ENCODE measurements around the gene MACF1.

MACF1 gene

DNA sequence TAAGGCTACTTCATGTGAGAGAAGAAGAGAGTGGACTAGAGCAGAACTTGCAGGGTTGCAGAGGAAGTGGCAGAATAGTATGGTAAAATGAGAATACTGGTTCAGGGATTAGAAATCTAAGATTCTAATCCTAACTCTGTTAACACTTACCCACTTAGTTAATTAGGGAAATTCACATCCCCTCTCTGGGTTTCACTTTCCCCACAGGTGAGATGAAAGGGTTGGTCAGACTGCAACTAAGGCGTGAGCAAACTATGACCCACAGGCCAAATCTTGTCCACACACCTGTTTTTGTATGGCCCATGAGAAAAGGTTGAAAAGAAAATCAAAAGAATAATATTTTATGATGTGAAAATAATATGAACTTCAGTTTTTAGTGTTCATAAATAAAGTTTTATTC, 117.5 kb downstream of the MACF1 start:
- no peak for DNase-seq (ENCODE audit: low spot score)
- TF ChIP-seq, protein P1, sequence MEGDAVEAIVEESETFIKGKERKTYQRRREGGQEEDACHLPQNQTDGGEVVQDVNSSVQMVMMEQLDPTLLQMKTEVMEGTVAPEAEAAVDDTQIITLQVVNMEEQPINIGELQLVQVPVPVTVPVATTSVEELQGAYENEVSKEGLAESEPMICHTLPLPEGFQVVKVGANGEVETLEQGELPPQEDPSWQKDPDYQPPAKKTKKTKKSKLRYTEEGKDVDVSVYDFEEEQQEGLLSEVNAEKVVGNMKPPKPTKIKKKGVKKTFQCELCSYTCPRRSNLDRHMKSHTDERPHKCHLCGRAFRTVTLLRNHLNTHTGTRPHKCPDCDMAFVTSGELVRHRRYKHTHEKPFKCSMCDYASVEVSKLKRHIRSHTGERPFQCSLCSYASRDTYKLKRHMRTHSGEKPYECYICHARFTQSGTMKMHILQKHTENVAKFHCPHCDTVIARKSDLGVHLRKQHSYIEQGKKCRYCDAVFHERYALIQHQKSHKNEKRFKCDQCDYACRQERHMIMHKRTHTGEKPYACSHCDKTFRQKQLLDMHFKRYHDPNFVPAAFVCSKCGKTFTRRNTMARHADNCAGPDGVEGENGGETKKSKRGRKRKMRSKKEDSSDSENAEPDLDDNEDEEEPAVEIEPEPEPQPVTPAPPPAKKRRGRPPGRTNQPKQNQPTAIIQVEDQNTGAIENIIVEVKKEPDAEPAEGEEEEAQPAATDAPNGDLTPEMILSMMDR (IDR thresholded peaks at IDR 0.05; ENCODE audit: borderline replicate concordance, control extremely low read depth, extremely low read depth, insufficient read depth, missing control alignments): no peak

DNA sequence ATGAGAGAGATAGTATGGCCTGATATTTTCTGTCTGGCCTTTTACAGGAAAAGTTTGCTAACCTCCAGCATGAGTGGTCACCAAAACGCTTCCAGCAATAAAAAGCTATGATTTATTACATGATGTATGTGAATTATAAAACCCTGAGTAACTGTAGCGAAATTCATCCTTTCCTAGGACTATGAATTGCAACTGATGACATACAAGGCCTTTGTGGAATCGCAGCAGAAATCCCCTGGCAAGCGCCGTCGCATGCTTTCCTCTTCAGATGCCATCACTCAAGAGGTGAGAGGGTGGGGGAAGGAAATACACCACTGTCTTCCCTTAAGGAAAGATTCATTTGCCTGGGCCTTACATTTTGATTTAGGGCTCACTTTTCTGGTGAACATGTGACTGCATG, 117.9 kb downstream of the MACF1 start:
- TF ChIP-seq, protein P1 (IDR thresholded peaks at IDR 0.05; ENCODE audit: borderline replicate concordance, control extremely low read depth, extremely low read depth, insufficient read depth, missing control alignments): no peak
- DNase-seq (ENCODE audit: low spot score): no peak
- in situ Hi-C loops (cut with MboI; ENCODE audit: low sequenced_read_pairs, unreplicated experiment): no loop called here

More for the DNA sequence above, 117.5 kb downstream of the MACF1 start:
- in situ Hi-C loops (cut with MboI; ENCODE audit: low sequenced_read_pairs, unreplicated experiment): no loop called here

DNA sequence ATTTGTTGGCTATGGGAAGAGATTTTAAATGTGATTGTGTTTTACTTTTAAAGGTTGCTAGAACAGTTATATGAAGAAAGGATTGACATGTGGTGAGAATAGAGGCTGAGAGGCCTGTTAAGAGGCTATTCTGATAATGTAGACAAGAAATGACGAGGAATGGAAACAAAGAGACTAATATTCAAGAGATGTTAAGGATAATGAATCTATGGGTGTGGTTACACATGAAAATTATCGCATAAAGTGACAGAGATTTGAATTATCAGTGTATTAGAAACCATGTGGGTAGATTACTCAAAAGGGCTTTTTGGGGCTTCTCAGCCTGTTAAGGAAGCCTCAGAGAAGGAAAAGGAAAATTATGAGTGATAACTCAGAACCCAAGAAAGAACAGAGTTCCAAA, 120.4 kb downstream of the MACF1 start:
- TF ChIP-seq, protein P1 (IDR thresholded peaks at IDR 0.05; ENCODE audit: borderline replicate concordance, control extremely low read depth, extremely low read depth, insufficient read depth, missing control alignments): no peak
- DNase-seq (ENCODE audit: low spot score): no peak
- in situ Hi-C loops (cut with MboI; ENCODE audit: low sequenced_read_pairs, unreplicated experiment): no loop called here

DNA sequence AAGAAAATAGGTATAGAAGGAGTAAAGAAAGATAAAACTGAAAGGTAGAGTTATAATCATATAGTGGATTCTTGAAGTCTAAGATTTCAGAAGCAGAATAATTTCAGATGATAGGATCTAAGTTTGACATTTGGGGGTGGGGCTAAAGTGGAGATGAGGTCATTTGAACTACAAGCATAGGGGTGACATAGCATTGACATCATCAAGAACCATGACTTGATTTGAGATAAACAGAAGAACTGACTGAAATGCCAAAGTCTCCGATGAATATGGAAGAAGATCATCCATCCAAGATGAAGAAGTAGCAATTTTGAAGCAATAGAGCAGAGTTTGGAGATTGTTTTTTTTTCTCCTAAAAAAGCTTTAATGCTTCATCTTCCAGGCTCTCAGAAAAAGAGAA, 122.3 kb downstream of the MACF1 start:
- TF ChIP-seq, protein P1 (IDR thresholded peaks at IDR 0.05; ENCODE audit: borderline replicate concordance, control extremely low read depth, extremely low read depth, insufficient read depth, missing control alignments): no peak
- in situ Hi-C loops (cut with MboI; ENCODE audit: low sequenced_read_pairs, unreplicated experiment): no loop called here
- DNase-seq (ENCODE audit: low spot score): no peak

DNA sequence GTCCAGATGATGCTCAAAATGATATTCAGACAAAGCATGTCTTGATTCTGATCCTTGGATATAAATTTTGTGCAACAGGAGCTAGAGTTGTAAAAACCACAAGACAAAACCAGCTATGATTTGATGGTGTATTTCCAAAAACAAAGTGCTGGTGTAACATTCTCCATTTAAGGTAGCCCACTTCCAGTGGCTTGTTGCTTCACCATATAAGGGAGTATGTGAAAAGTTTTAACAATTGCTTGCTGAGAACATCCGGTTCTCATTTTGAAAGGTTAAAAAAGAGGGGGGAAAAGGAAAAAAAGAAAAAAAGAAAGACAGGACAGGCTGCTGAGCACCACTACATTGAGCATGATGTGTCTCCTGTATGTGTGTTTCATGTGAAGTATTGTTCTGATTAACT, 123.6 kb downstream of the MACF1 start:
- in situ Hi-C loops (cut with MboI; ENCODE audit: low sequenced_read_pairs, unreplicated experiment): no loop called here
- TF ChIP-seq, protein P1 (IDR thresholded peaks at IDR 0.05; ENCODE audit: borderline replicate concordance, control extremely low read depth, extremely low read depth, insufficient read depth, missing control alignments): no peak
- no peak for DNase-seq (ENCODE audit: low spot score)

DNA sequence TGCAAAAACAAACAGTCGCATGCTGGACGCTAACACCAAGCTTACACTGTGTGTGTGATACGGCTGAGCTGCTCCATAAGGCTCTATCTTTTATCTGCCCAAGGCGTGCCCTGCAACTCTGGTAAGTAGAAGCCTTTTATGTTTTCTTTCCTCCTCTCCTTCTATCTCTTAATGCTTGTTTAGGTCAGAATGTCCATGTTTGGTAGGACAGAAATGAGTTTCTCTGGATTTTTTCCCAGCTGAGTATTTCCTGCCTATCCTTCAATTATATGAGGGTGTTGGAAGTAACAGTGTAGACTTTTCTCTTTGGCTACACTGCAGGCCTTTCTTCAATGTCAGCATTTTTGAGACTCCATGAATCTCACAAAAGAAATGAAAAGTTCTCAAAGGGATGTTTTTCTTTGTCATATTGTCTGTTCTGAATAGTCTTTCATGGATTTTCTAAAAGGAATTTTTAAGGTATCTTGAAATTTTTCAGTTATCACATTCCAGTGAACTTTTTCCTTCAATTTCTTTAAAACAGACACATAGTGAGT, 124.2 kb downstream of the MACF1 start:
- in situ Hi-C loops (cut with MboI; ENCODE audit: low sequenced_read_pairs, unreplicated experiment): no loop called here
- DNase-seq (ENCODE audit: low spot score): no peak
- TF ChIP-seq, protein P1 (IDR thresholded peaks at IDR 0.05; ENCODE audit: borderline replicate concordance, control extremely low read depth, extremely low read depth, insufficient read depth, missing control alignments): no peak

Data from GM13976 (cell line).